Measurements from ENCODE around the gene SLC34A1.

Gene SLC34A1

DNA sequence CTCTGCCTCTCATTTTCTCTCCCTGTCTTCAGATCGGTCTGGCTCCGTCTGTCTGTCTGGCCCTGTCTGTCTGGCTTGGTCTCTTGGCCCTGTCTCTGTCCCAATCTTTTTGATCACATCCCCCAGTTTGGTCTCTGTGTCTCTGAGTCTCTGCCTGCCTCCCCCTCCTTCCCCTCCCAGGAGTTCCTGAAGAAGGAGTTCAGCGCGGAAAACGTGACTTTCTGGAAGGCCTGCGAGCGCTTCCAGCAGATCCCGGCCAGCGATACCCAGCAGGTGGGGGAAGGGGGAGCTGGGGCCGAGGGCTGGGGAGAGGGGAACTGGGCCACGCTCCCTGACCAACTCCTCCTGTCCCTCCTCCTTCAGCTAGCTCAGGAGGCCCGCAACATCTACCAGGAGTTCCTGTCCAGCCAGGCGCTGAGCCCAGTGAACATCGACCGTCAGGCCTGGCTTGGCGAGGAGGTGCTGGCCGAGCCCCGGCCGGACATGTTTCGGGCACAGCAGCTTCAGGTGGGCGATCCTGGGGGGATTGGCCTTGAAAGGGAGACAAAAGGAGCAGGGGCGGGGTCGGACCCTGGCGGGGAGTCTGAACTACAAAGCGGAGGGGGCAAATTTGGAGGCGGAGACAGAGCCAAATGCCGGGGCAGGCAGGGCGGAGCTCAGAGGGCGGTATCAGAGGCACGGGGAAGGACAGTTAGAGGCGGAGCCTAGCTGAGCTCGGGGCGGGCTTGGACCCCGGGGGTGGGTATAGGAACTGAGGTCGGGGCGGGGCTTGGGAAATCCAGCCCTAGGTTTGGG is 17.5 kb upstream of the SLC34A1 start:
- H4K20me1 ChIP-seq (ENCODE audit: insufficient read depth, low read length): no peaks in the 10 kb centered on the region
- TF ChIP-seq EZH2 (IDR thresholded peaks at IDR 0.05; ENCODE audit: borderline replicate concordance, low read length): no peak
- TF ChIP-seq, protein P1, sequence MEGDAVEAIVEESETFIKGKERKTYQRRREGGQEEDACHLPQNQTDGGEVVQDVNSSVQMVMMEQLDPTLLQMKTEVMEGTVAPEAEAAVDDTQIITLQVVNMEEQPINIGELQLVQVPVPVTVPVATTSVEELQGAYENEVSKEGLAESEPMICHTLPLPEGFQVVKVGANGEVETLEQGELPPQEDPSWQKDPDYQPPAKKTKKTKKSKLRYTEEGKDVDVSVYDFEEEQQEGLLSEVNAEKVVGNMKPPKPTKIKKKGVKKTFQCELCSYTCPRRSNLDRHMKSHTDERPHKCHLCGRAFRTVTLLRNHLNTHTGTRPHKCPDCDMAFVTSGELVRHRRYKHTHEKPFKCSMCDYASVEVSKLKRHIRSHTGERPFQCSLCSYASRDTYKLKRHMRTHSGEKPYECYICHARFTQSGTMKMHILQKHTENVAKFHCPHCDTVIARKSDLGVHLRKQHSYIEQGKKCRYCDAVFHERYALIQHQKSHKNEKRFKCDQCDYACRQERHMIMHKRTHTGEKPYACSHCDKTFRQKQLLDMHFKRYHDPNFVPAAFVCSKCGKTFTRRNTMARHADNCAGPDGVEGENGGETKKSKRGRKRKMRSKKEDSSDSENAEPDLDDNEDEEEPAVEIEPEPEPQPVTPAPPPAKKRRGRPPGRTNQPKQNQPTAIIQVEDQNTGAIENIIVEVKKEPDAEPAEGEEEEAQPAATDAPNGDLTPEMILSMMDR (IDR thresholded peaks at IDR 0.05; ENCODE audit: low read length): no peak
- H3F3A ChIP-seq (ENCODE audit: insufficient read depth, low read length): no peaks in the 10 kb centered on the region
- H3K27ac ChIP-seq (ENCODE audit: low read depth, low read length, poor library complexity, severe bottlenecking): no peak overlapping the region
- H3K27me3 ChIP-seq (ENCODE audit: insufficient read depth, low read length): no peaks in the 10 kb centered on the region
- no peaks in the 10 kb centered on the region for H3K79me2 ChIP-seq (ENCODE audit: insufficient read depth, low read length)
- no peak overlapping the region for H3K4me3 ChIP-seq (ENCODE audit: low read depth, low read length, poor library complexity, severe bottlenecking)
- H3K9ac ChIP-seq (ENCODE audit: low read length): no peak overlapping the region; the same call in 1 of the 2 replicates
- H2AFZ ChIP-seq (ENCODE audit: low read length): no peak overlapping the region
- no peak overlapping the region for H3K4me2 ChIP-seq (ENCODE audit: low read length)
- no peaks in the 10 kb centered on the region for H3K9me3 ChIP-seq (ENCODE audit: low read length)
- peaks cover 48% of the 10 kb centered on the region for H3K4me1 ChIP-seq (ENCODE audit: insufficient read depth, low read length, severe bottlenecking)
- H3K36me3 ChIP-seq (ENCODE audit: insufficient read depth, low read length): peaks cover 19% of the 10 kb centered on the region
- H3K9me2 ChIP-seq (ENCODE audit: low read depth, low read length): no peaks in the 10 kb centered on the region

DNA sequence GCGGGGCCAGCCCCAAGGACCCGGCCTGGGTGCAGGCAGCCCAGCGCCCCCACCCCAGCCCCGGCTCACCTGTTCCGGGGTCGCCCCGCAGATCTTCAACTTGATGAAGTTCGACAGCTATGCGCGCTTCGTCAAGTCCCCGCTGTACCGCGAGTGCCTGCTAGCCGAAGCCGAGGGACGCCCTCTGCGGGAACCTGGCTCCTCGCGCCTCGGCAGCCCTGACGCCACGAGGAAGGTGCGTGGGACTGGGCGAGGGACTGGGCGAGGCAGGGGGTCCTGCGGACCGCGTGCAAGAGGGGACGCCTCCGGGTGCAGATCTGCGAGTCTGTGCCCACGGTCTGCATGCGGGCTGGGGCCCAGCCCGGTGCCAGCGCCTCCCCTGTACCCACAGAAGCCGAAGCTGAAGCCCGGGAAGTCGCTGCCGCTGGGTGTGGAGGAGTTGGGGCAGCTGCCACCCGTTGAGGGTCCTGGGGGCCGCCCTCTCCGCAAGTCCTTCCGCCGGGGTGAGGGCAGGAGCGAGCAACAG is 16.8 kb upstream of the SLC34A1 start:
- Histone ChIP-seq H3K36me3 (ENCODE audit: insufficient read depth, low read length) (peaks cover 25% of the 10 kb centered on the region), H4K20me1 (ENCODE audit: insufficient read depth, low read length) (no peaks in the 10 kb centered on the region), H3K9ac (ENCODE audit: low read length) (no peak overlapping the region), H3K4me3 (ENCODE audit: low read depth, low read length, poor library complexity, severe bottlenecking) (no peak overlapping the region), H2AFZ (ENCODE audit: low read length) (no peak overlapping the region), H3K4me2 (ENCODE audit: low read length) (no peak overlapping the region), H3K79me2 (ENCODE audit: insufficient read depth, low read length) (no peaks in the 10 kb centered on the region), H3K9me2 (ENCODE audit: low read depth, low read length) (no peaks in the 10 kb centered on the region), H3K27me3 (ENCODE audit: insufficient read depth, low read length) (no peaks in the 10 kb centered on the region), H3F3A (ENCODE audit: insufficient read depth, low read length) (no peaks in the 10 kb centered on the region), H3K4me1 (ENCODE audit: insufficient read depth, low read length, severe bottlenecking) (peaks cover 42% of the 10 kb centered on the region), H3K9me3 (ENCODE audit: low read length) (no peaks in the 10 kb centered on the region), H3K27ac (ENCODE audit: low read depth, low read length, poor library complexity, severe bottlenecking) (no peak overlapping the region)
- no peak for TF ChIP-seq EZH2 (IDR thresholded peaks at IDR 0.05; ENCODE audit: borderline replicate concordance, low read length)
- TF ChIP-seq, protein P1 (IDR thresholded peaks at IDR 0.05; ENCODE audit: low read length): no peak

DNA sequence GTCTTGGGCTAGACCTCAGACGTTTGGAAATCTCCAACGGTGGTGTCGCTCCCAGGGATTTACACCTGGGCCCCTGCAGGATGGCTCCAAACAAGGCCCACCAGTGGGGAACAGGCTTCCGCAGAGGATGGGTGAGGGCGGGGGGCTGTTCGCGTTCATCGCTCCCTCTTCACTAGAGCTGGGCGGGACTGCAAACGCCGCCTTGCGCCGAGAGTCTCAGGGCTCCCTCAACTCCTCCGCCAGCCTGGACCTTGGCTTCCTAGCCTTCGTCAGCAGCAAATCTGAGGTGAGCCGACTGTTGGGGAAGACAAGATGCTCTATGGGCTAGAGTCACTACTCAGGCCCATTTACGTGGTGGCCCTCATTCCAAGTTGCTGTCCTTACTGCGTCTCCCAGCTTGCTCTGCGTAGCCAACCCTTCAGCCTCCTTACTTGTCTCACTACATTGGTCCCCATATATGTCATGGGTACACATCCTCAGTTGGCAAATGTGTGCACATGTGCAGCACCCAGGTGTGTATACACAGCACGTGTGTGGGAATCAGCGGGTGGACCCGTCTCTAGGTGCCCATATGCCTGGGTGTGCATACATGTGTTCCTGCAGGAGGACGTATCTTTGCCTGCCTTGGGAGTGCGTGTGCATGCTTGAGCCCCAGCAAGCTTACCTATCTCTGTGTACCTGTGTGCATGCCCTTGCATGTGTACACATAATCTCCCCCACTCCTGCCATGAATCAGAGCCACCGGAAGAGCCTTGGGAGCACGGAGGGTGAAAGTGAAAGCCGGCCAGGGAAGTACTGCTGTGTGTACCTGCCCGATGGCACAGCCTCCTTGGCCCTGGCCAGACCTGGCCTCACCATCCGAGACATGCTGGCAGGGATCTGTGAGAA is 16.0 kb upstream of the SLC34A1 start:
- Histone ChIP-seq H3K9me3 (ENCODE audit: low read length) (no peaks in the 10 kb centered on the region), H2AFZ (ENCODE audit: low read length) (no peak overlapping the region), H3K4me1 (ENCODE audit: insufficient read depth, low read length, severe bottlenecking) (peaks cover 34% of the 10 kb centered on the region), H3K4me2 (ENCODE audit: low read length) (no peak overlapping the region), H3K79me2 (ENCODE audit: insufficient read depth, low read length) (no peaks in the 10 kb centered on the region), H3K9me2 (ENCODE audit: low read depth, low read length) (no peaks in the 10 kb centered on the region), H3K4me3 (ENCODE audit: low read depth, low read length, poor library complexity, severe bottlenecking) (no peak overlapping the region), H3K9ac (ENCODE audit: low read length) (no peak overlapping the region), H3F3A (ENCODE audit: insufficient read depth, low read length) (no peaks in the 10 kb centered on the region), H3K36me3 (ENCODE audit: insufficient read depth, low read length) (peaks cover 29% of the 10 kb centered on the region), H3K27me3 (ENCODE audit: insufficient read depth, low read length) (no peaks in the 10 kb centered on the region), H4K20me1 (ENCODE audit: insufficient read depth, low read length) (no peaks in the 10 kb centered on the region), H3K27ac (ENCODE audit: low read depth, low read length, poor library complexity, severe bottlenecking) (no peak overlapping the region)
- no peak for TF ChIP-seq EZH2 (IDR thresholded peaks at IDR 0.05; ENCODE audit: borderline replicate concordance, low read length)
- TF ChIP-seq, protein P1 (IDR thresholded peaks at IDR 0.05; ENCODE audit: low read length): no peak

All from OCI-LY1 (cell line).